ENCODE measurements around the gene SRA1. TPM values are rescaled to one million over a fixed set of nuclear protein-coding genes. Genes with fewer than 3 reads are reported as not detected.

SRA1 gene
- total and polyA plus RNA-seq, 2 of the 13 experiments (the other 11 are each of a cell fraction or from before 2014, with no cell fraction given): 14.2 to 32.8 TPM

GRCh38 chr5:140547508-140548299, 9.6 kb downstream of the SRA1 start, which contains the start of gene EIF4EBP3 (continued):
- TF ChIP-seq MZF1 (CRISPR knock-in tag; IDR thresholded peaks at IDR 0.05; ENCODE audit: borderline replicate concordance) (0 out of 2 replicates have a peak, but pooled peaks have one; percentile 40), NFE2L2 (IDR thresholded peaks at IDR 0.05; ENCODE audit: low read length) (no peak), RFXAP (CRISPR knock-in tag; IDR thresholded peaks at IDR 0.05; ENCODE audit: borderline replicate concordance) (peak; percentile 90), FOXA3 (CRISPR knock-in tag; IDR thresholded peaks at IDR 0.05) (peak; percentile 69), KMT2A (CRISPR knock-in tag; IDR thresholded peaks at IDR 0.05) (0 out of 2 replicates have a peak, but pooled peaks have one; percentile 68), ZNF7 (CRISPR knock-in tag; IDR thresholded peaks at IDR 0.05) (no peak), ZNF788 (CRISPR knock-in tag; IDR thresholded peaks at IDR 0.05; ENCODE audit: borderline replicate concordance) (peak; percentile 81; the same call in 1 of the 2 replicates), SMAD3 (CRISPR knock-in tag; IDR thresholded peaks at IDR 0.05) (peak; percentile 62; the same call in 1 of the 2 replicates), RXRA (CRISPR knock-in tag; IDR thresholded peaks at IDR 0.05) (0 out of 2 replicates have a peak, but pooled peaks have one; percentile 26), RBFOX2 (IDR thresholded peaks at IDR 0.05; ENCODE audit: low read depth, low read length) (peak; percentile 58), ZNF574 (CRISPR knock-in tag; IDR thresholded peaks at IDR 0.05) (peak; percentile 68), MEIS2 (CRISPR knock-in tag; IDR thresholded peaks at IDR 0.05) (peak; percentile 84; the same call in 1 of the 2 replicates), SYNCRIP (IDR thresholded peaks at IDR 0.05; ENCODE audit: insufficient read depth, low read depth, low read length) (no peak), RBAK (CRISPR knock-in tag; IDR thresholded peaks at IDR 0.05) (peak; percentile 67; the same call in 1 of the 2 replicates), BHLHE40 (IDR thresholded peaks at IDR 0.05; ENCODE audit: low read length) (peak; percentile 74), GATAD1 (CRISPR knock-in tag; IDR thresholded peaks at IDR 0.05) (0 out of 2 replicates have a peak, but pooled peaks have one; percentile 19), ZNF784 (CRISPR knock-in tag; IDR thresholded peaks at IDR 0.05; ENCODE audit: borderline replicate concordance) (0 out of 2 replicates have a peak, but pooled peaks have one; percentile 71), ZNF547 (CRISPR knock-in tag; IDR thresholded peaks at IDR 0.05) (0 out of 2 replicates have a peak, but pooled peaks have one; percentile 40), KDM5B (CRISPR knock-in tag; IDR thresholded peaks at IDR 0.05; ENCODE audit: borderline replicate concordance) (peak; percentile 44; the same call in 1 of the 2 replicates)
- TF ChIP-seq, protein P1, sequence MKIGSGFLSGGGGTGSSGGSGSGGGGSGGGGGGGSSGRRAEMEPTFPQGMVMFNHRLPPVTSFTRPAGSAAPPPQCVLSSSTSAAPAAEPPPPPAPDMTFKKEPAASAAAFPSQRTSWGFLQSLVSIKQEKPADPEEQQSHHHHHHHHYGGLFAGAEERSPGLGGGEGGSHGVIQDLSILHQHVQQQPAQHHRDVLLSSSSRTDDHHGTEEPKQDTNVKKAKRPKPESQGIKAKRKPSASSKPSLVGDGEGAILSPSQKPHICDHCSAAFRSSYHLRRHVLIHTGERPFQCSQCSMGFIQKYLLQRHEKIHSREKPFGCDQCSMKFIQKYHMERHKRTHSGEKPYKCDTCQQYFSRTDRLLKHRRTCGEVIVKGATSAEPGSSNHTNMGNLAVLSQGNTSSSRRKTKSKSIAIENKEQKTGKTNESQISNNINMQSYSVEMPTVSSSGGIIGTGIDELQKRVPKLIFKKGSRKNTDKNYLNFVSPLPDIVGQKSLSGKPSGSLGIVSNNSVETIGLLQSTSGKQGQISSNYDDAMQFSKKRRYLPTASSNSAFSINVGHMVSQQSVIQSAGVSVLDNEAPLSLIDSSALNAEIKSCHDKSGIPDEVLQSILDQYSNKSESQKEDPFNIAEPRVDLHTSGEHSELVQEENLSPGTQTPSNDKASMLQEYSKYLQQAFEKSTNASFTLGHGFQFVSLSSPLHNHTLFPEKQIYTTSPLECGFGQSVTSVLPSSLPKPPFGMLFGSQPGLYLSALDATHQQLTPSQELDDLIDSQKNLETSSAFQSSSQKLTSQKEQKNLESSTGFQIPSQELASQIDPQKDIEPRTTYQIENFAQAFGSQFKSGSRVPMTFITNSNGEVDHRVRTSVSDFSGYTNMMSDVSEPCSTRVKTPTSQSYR (CRISPR knock-in tag; IDR thresholded peaks at IDR 0.05; ENCODE audit: borderline replicate concordance): 0 out of 2 replicates have a peak, but pooled peaks have one; percentile 2
- TF ChIP-seq, protein P2, sequence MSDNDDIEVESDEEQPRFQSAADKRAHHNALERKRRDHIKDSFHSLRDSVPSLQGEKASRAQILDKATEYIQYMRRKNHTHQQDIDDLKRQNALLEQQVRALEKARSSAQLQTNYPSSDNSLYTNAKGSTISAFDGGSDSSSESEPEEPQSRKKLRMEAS (IDR thresholded peaks at IDR 0.05): peak; percentile 99
- TF ChIP-seq, protein P3, sequence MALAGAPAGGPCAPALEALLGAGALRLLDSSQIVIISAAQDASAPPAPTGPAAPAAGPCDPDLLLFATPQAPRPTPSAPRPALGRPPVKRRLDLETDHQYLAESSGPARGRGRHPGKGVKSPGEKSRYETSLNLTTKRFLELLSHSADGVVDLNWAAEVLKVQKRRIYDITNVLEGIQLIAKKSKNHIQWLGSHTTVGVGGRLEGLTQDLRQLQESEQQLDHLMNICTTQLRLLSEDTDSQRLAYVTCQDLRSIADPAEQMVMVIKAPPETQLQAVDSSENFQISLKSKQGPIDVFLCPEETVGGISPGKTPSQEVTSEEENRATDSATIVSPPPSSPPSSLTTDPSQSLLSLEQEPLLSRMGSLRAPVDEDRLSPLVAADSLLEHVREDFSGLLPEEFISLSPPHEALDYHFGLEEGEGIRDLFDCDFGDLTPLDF (CRISPR knock-in tag; IDR thresholded peaks at IDR 0.05): 0 out of 2 replicates have a peak, but pooled peaks have one; percentile 46

Measured in HepG2 (cell line).